Loucy (cell line): ENCODE measurements around the gene TEX2.

Experiments
- CTCF ChIP-seq: fragments of 200-600 bp; sonication (generic); conservative IDR thresholded peaks from 2 replicates; pipeline ENCODE4 v1.5.1; 2014; ENCODE audit warnings: mild to moderate bottlenecking, antibody characterized with exemption, low read length
- EZH2phosphoT487 ChIP-seq: fragments of 200-600 bp; IDR thresholded peaks from 2 replicates; pipeline ENCODE4 v1.6.1; 2018; ENCODE audit warnings: antibody characterized with exemption, mild to moderate bottlenecking, moderate library complexity, borderline replicate concordance

GRCh38 chr17:64295146-64295545 lies 32.1 kb upstream of the TEX2 start:
- no peak for TF ChIP-seq CTCF
- TF ChIP-seq EZH2phosphoT487 = no peak
